CD8-positive, alpha-beta memory T cell (primary cell): ENCODE results near the gene DEFB132. TPM values are rescaled to one million over a fixed set of nuclear protein-coding genes. Genes with fewer than 3 reads are reported as not detected.

ENCODE experiments used
- CTCF ChIA-PET: fragments of 350-600 bp; sonication (Branson Sonifier 250); formaldehyde crosslinking; loops from one replicate; lab custom pipeline; 2021; ENCODE audit warnings: antibody characterized with exemption; lab: Charles Lee
- POLR2A ChIA-PET: fragments of 350-600 bp; sonication (Branson Sonifier 250); formaldehyde crosslinking; loops from one replicate; lab custom pipeline; 2021; ENCODE audit warnings: antibody characterized with exemption; lab: Charles Lee
- DNase-seq, 5 donors: peaks; one replicate each; pipeline versions ENCODE4 v3.0.0 to v3.0.0-alpha.2; 2020 to 2022; ENCODE audit warnings: mixed read lengths in 1 of 5
- H3K27ac ChIP-seq: one replicate; pipeline ENCODE4 v1.7.0; 2013; ENCODE audit warnings: low read depth, mild to moderate bottlenecking, low read length, moderate library complexity
- H3K27me3 ChIP-seq: 2 replicates; pipeline ENCODE4 v1.7.0; 2013; ENCODE audit warnings: low read length, mild to moderate bottlenecking; ENCODE audit not compliant: insufficient read depth, poor library complexity, severe bottlenecking
- H3K36me3 ChIP-seq: 2 replicates; pipeline ENCODE4 v1.7.0; 2013; ENCODE audit warnings: mild to moderate bottlenecking, low read length, moderate library complexity; ENCODE audit not compliant: insufficient read depth
- H3K4me1 ChIP-seq: 2 replicates; pipeline ENCODE4 v1.7.0; 2013; ENCODE audit warnings: mild to moderate bottlenecking, low read length, moderate library complexity; ENCODE audit not compliant: insufficient read depth
- H3K4me3 ChIP-seq: 2 replicates; pipeline ENCODE4 v1.7.0; 2013; ENCODE audit warnings: mild to moderate bottlenecking, low read length
- H3K9me3 ChIP-seq: 2 replicates; pipeline ENCODE4 v1.7.0; 2013; ENCODE audit warnings: mild to moderate bottlenecking, low read length
- H3K27ac Mint-ChIP-seq, 8 donors: one replicate each; pipeline ENCODE4 v1.8.0; 2020 to 2021; ENCODE audit warnings: mixed read lengths in 8 of 8, mild to moderate bottlenecking in 6 of 8, inconsistent platforms in 3 of 8, moderate library complexity in 3 of 8
- H3K27me3 Mint-ChIP-seq, 2 donors: one replicate each; pipeline ENCODE4 v1.8.0; 2020 to 2021; ENCODE audit warnings: mixed read lengths in 2 of 2, mild to moderate bottlenecking in 1 of 2, moderate library complexity in 1 of 2
- H3K36me3 Mint-ChIP-seq, 3 donors: one replicate each; pipeline ENCODE4 v1.8.0; 2020 to 2021; ENCODE audit warnings: mixed read lengths in 3 of 3, inconsistent platforms in 1 of 3, mild to moderate bottlenecking in 1 of 3
- H3K4me1 Mint-ChIP-seq, 3 donors: one replicate each; pipeline ENCODE4 v1.8.0; 2020 to 2021; ENCODE audit warnings: mixed read lengths in 3 of 3, inconsistent platforms in 1 of 3, mild to moderate bottlenecking in 1 of 3
- H3K4me3 Mint-ChIP-seq, 7 donors: one replicate each; pipeline ENCODE4 v1.8.0; 2020 to 2021; ENCODE audit warnings: mixed read lengths in 7 of 7, mild to moderate bottlenecking in 6 of 7, moderate library complexity in 4 of 7, inconsistent platforms in 2 of 7
- H3K9me3 Mint-ChIP-seq, 5 donors: one replicate each; pipeline ENCODE4 v1.8.0; 2020 to 2022; ENCODE audit warnings: mixed read lengths in 5 of 5, mild to moderate bottlenecking in 3 of 5, moderate library complexity in 2 of 5, inconsistent platforms in 1 of 5
- polyA plus RNA-seq: library from polyadenylated mRNA; unstranded; fragments of 300-500 nt; fragmentation: Illumina TruSeq; gene quantifications from one replicate; pipeline ENCODE4 v1.2.3, GENCODE V29; 2021
- total RNA-seq, 2 experiments: library from RNA; stranded (reverse); gene quantifications; one replicate each; pipeline ENCODE4 v1.2.3, GENCODE V29; 2021

Gene DEFB132
- total and polyA plus RNA-seq, 3 experiments from 2014 or later = not detected

DNA sequence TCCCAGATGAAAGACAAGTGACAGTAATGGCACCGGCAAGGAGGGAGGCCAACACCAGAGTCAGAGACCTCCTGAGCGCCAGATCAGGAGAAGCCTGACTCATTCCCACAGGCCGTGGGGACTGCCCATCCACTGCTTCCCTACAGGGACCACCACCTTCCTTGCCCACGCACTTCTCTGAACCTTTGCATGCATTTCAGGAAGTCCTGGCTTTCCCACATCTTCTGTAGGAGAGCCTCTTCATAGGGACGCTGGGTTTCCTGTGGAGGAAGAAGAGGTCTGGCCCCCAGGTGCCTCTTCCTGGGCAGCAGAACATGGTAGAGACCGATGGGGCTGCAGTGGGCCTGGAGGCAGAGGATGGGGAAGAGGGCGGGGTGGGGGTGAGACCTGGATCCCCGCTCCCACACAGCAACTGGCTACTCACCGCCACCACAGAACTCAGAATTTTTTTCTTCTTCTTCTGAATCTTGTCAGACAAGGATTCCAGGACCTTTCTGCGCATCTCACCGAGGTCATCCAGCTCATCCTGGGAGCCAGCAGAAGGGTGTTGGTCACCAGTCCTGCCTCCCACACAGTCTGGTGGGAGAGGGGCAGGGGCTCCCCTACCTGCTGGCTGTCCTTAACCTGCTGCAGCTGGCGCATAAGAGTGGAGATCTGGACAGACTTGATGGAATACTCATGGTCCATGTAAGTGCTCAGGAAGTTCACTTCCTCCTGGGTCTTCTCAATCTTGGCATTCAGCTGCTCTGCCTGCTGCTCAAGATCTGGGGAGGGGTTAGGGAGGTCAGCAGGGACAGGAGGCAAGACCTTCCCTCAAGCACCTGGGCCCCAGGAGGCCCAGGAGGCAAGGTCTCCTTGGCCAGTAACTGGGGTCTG, 19.3 kb downstream of the DEFB132 start:
- H3K9me3 ChIP-seq = no peaks in the 10 kb centered on the region
- no peak overlapping the region for H3K27ac ChIP-seq
- Mint-ChIP-seq H3K27ac (no peak overlapping the region), H3K9me3 (no peaks in the 10 kb centered on the region), H3K4me1 (no peaks in the 10 kb centered on the region), H3K27me3 (no peaks in the 10 kb centered on the region), H3K36me3 (peaks cover 0 to 19% (median 1%) of the 10 kb centered on the region in 3 donors), H3K4me3 (no peak overlapping the region)
- no peak for DNase-seq
- no peaks in the 10 kb centered on the region for H3K36me3 ChIP-seq
- no peak overlapping the region for H3K4me3 ChIP-seq
- no peaks in the 10 kb centered on the region for H3K27me3 ChIP-seq
- POLR2A ChIA-PET = no interaction called here
- CTCF ChIA-PET = no interaction called here
- H3K4me1 ChIP-seq = no peaks in the 10 kb centered on the region

DNA sequence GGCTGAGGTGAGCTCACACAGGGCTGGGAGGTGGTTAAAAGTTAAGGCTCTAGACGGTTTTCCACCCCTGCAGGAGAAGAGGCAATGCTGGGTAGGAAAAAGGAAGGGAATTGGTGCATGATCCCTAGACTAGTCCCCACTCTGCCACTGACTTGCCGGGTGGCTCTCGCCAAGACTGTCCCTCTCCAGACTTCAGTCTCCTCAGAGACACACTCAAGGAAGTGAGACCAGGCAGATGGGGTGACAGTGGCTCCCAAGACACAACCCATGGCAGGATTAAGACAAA, 19.9 kb downstream of the DEFB132 start:
- ChIA-PET CTCF (no interaction called here), POLR2A (no interaction called here)
- Histone ChIP-seq H3K9me3 (no peaks in the 10 kb centered on the region), H3K27me3 (no peaks in the 10 kb centered on the region), H3K4me1 (no peaks in the 10 kb centered on the region), H3K27ac (no peak overlapping the region), H3K4me3 (no peak overlapping the region), H3K36me3 (no peaks in the 10 kb centered on the region)
- Mint-ChIP-seq H3K27me3 (no peaks in the 10 kb centered on the region), H3K4me3 (no peak overlapping the region), H3K4me1 (no peaks in the 10 kb centered on the region), H3K27ac (peak overlapping the region in 1 of 8 donors; percentile 37), H3K9me3 (no peaks in the 10 kb centered on the region), H3K36me3 (peaks cover 0 to 19% (median 3%) of the 10 kb centered on the region in 3 donors)
- DNase-seq = no peak

DNA sequence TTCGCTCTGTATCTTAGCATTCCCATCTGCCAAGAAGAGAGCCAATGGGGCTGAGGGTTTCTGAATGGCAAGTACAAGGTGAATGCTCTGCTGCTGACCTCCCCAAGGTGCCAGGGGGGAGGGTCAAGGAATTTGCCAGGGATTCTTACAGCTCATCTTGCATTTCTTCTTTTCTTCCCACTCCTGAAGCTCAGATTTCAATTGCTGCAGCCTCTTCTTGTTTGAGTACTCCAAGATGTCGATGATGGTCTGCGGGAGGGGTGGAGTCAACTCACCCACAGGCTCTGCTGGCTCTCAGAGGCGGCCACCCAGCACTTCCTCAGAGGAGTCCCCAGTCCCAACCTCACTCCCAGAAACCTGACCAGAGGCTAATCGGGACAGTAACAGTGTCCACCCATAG, 20.7 kb downstream of the DEFB132 start:
- H3K27me3 Mint-ChIP-seq = no peaks in the 10 kb centered on the region
- no peak overlapping the region for H3K4me3 Mint-ChIP-seq
- peaks cover 0 to 19% (median 3%) of the 10 kb centered on the region in 3 donors for H3K36me3 Mint-ChIP-seq
- Histone ChIP-seq H3K36me3 (no peaks in the 10 kb centered on the region), H3K27me3 (no peaks in the 10 kb centered on the region), H3K27ac (no peak overlapping the region), H3K9me3 (no peaks in the 10 kb centered on the region), H3K4me1 (no peaks in the 10 kb centered on the region), H3K4me3 (no peak overlapping the region)
- H3K4me1 Mint-ChIP-seq = no peaks in the 10 kb centered on the region
- no peak for DNase-seq
- H3K27ac Mint-ChIP-seq = peak overlapping the region in 3 of 8 donors; percentile 12 to 56 (median 36)
- no peaks in the 10 kb centered on the region for H3K9me3 Mint-ChIP-seq
- ChIA-PET CTCF (interaction anchor here (0.7 kb wide), 1 partner anchor 10 kb away, joined by 3 read pairs; no protein-coding TSS in a partner anchor), POLR2A (no interaction called here)

DNA sequence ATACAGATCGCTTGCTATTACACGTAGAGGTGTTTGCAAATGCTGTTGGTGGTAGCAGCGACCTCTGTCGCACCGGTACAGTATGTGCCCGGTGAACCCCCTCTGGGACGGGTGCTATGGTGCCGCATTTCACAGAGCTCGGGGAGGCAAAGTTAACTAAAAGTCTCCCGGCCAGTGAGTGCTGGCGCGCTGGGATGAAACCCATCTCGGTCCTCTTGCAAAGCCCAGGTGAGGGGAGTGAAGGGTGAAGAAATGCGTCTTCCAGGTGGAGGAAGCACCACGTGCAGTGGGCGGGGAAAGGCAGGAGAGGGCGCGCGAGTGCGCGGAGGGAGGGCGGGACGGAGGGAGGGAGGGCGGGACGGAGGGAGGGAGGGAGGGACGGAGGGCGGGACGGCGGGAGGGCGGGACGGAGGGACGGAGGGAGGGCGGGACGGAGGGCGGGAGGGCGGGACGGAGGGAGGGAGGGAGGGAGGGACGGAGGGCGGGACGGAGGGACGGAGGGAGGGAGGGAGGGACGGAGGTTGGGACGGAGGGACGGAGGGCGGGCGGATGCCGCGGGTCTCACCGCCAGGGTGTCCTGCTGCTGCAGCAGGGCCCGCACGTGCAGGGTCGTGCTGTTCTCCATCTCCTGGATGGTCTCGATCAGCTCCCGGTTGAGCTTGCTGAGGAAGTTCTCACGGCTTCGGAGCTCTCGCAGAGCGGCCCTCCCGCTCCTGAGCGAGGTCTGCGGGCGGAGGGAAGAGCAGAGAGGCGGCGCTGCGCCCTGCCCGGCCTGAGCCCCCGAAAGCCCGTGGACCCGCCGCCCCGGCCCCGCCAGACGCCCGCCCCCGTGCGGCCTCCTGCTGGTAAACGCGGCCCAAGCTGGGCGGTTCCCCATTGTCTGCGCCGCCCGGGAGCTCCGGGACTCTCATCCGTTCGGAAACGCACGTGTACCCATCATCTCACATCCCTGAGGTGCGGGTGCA, 21.4 kb downstream of the DEFB132 start:
- no peaks in the 10 kb centered on the region for H3K9me3 Mint-ChIP-seq
- peak overlapping the region in 1 of 7 donors; percentile 37 for H3K4me3 Mint-ChIP-seq
- no peak for DNase-seq
- Histone ChIP-seq H3K9me3 (no peaks in the 10 kb centered on the region), H3K4me1 (no peaks in the 10 kb centered on the region), H3K27ac (no peak overlapping the region), H3K36me3 (no peaks in the 10 kb centered on the region), H3K27me3 (no peaks in the 10 kb centered on the region), H3K4me3 (no peak overlapping the region)
- H3K27me3 Mint-ChIP-seq = no peaks in the 10 kb centered on the region
- no peaks in the 10 kb centered on the region for H3K4me1 Mint-ChIP-seq
- POLR2A ChIA-PET = no interaction called here
- CTCF ChIA-PET = interaction anchor here (0.7 kb wide), 1 partner anchor 11 kb away, joined by 3 read pairs; no protein-coding TSS in a partner anchor
- H3K36me3 Mint-ChIP-seq = peaks cover 0 to 19% (median 3%) of the 10 kb centered on the region in 3 donors
- peak overlapping the region in 2 of 8 donors; percentile 12 to 56 for H3K27ac Mint-ChIP-seq

DNA sequence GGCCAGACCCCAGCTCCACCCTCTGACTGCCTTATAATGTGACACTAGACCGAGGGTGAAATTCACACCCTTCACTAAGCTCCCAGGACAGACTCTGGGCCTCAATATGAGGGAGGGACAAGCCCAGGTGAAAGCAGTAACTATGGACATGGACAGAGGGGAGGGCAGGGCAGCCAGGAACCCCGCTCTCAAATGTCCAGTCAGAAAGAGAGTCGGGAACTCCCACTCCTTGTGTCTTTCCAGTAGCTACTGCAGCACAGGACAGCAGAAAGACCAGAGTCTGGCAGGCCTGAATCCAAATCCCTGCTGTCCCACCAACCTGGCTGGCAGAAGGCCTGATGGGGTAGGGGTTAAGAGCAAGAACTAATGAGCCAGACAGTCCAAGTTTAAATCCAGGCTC, 26.6 kb downstream of the DEFB132 start:
- Mint-ChIP-seq H3K4me3 (no peak overlapping the region), H3K27ac (no peak overlapping the region), H3K36me3 (peaks cover 0 to 2% (median 0%) of the 10 kb centered on the region in 3 donors), H3K4me1 (no peaks in the 10 kb centered on the region), H3K9me3 (no peaks in the 10 kb centered on the region), H3K27me3 (no peaks in the 10 kb centered on the region)
- Histone ChIP-seq H3K27ac (no peak overlapping the region), H3K4me1 (no peaks in the 10 kb centered on the region), H3K9me3 (no peaks in the 10 kb centered on the region), H3K27me3 (no peaks in the 10 kb centered on the region), H3K36me3 (no peaks in the 10 kb centered on the region), H3K4me3 (no peak overlapping the region)
- DNase-seq = no peak
- CTCF ChIA-PET = no interaction called here
- POLR2A ChIA-PET = no interaction called here

DNA sequence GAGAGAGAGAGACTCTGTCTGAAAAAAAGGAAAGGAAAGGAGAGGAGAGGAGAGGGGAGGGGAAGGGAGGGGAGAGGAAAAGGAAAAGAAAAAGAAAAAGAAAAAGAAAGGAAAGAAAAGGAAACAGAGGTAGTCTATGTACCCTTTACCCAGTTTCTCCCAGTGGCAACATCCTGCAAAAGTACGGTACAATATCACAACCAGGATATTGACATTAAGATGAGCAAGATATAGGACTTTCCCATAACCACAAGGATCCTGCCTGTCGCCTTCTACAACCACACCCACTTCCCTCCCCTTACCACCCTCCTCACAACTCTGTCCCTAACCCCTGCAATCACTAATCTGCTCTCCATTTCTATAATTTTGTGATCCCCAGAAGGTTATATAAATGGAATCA, 29.0 kb downstream of the DEFB132 start:
- no peak overlapping the region for H3K4me3 ChIP-seq
- DNase-seq = no peak
- H3K27me3 ChIP-seq = no peaks in the 10 kb centered on the region
- Mint-ChIP-seq H3K36me3 (peaks cover 0 to 2% (median 0%) of the 10 kb centered on the region in 3 donors), H3K27ac (no peak overlapping the region), H3K4me3 (peak overlapping the region in 1 of 7 donors; percentile 39), H3K27me3 (no peaks in the 10 kb centered on the region), H3K9me3 (no peaks in the 10 kb centered on the region), H3K4me1 (peaks cover 0 to 8% (median 6%) of the 10 kb centered on the region in 3 donors)
- H3K9me3 ChIP-seq = no peaks in the 10 kb centered on the region
- CTCF ChIA-PET = no interaction called here
- POLR2A ChIA-PET = no interaction called here
- peaks cover 17% of the 10 kb centered on the region for H3K4me1 ChIP-seq
- no peaks in the 10 kb centered on the region for H3K36me3 ChIP-seq
- H3K27ac ChIP-seq = no peak overlapping the region

DNA sequence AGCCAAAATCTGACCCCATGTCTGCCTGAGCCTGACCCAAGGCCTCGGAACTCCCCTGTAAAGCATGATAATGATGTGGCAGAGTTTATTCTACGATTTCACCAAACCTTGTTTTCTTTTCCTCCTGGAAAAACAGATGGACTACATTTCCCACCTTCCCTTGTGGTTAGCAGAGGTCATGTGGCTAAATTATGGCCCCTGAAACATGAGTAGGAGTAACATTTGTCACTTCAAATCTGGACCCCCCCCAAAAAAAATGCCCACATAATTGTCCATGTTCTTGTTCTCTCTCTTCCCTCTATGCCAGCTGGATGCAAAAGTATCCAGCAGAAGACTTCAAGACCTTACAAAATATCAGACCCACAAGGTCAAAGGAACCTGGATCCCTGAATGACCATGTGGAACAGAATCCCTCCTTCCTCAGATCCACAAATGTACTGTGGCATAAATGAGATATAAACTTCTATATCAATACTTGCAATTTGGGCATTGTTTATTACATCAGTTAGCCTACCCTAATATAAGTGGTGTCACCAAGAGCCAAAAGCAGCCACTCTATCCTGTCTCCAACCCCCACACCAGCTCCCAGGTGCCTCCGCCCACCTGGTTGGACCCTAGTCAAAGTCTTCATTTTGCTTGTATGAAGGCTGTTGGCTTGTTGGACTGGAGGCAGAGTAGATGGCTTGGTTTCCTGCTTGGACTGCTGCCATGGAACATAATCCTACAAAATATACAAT, 31.6 kb downstream of the DEFB132 start:
- Mint-ChIP-seq H3K9me3 (no peaks in the 10 kb centered on the region), H3K4me1 (peaks cover 0 to 11% (median 8%) of the 10 kb centered on the region in 3 donors), H3K27ac (peak overlapping the region in 1 of 8 donors; percentile 88), H3K36me3 (no peaks in the 10 kb centered on the region), H3K27me3 (no peaks in the 10 kb centered on the region), H3K4me3 (peak overlapping the region in 1 of 7 donors; percentile 14)
- DNase-seq = no peak
- H3K36me3 ChIP-seq = no peaks in the 10 kb centered on the region
- no peak overlapping the region for H3K27ac ChIP-seq
- H3K4me3 ChIP-seq = no peak overlapping the region
- ChIA-PET POLR2A (no interaction called here), CTCF (interaction anchor here (0.9 to 1.4 kb wide), 2 partner anchors 17 to 42 kb away, joined by 3 to 4 read pairs; no protein-coding TSS in a partner anchor)
- H3K27me3 ChIP-seq = no peaks in the 10 kb centered on the region
- H3K9me3 ChIP-seq = no peaks in the 10 kb centered on the region
- H3K4me1 ChIP-seq = peaks cover 24% of the 10 kb centered on the region
